Panc1 (cell line): ENCODE measurements around the gene SPINK14. TPM values are rescaled to one million over a fixed set of nuclear protein-coding genes. Genes with fewer than 3 reads are reported as not detected.

Experiments used
- ATAC-seq: fragments of 200-7000 bp; cut with Tn5 transposase; 2 replicates; pipeline ENCODE4 v1.9.1; 2020; ENCODE audit warnings: mild to moderate bottlenecking, moderate library complexity
- BruUV-seq: library from RNA; stranded (reverse); fragments of 400-500 nt; replicated peaks from 2 replicates; lab custom pipeline; 2021; lab: Mats Ljungman, UMichigan
- CTCF ChIA-PET: fragments of 300-600 bp; sonication (Branson Sonifier 250); formaldehyde crosslinking; loops from one replicate; lab custom pipeline; 2022; ENCODE audit warnings: antibody characterized with exemption; lab: Charles Lee
- POLR2A ChIA-PET: fragments of 300-600 bp; sonication (Branson Sonifier 250); formaldehyde crosslinking; loops from one replicate; lab custom pipeline; 2022; ENCODE audit warnings: antibody characterized with exemption; lab: Charles Lee
- DNase-seq: peaks from one replicate; pipeline ENCODE4 v3.0.0-alpha.2; 2010; ENCODE audit warnings: low read depth, low spot score
- H3K27ac ChIP-seq: 2 replicates; pipeline ENCODE4 v1.5.1; 2011; ENCODE audit warnings: mild to moderate bottlenecking, low read length, inconsistent platforms
- H3K27me3 ChIP-seq: fragments of 200-500 bp; sonication (Bioruptor generic); 2 replicates; pipeline ENCODE4 v1.6.0; 2014; ENCODE audit warnings: low read length, inconsistent platforms; ENCODE audit not compliant: control insufficient read depth, insufficient read depth
- H3K36me3 ChIP-seq: fragments of 200-500 bp; sonication (Bioruptor generic); 2 replicates; pipeline ENCODE4 v1.5.1; 2014; ENCODE audit warnings: inconsistent platforms, mild to moderate bottlenecking, low read length, moderate library complexity; ENCODE audit not compliant: control insufficient read depth, insufficient read depth
- H3K4me1 ChIP-seq: 2 replicates; pipeline ENCODE4 v1.5.1; 2011; ENCODE audit warnings: inconsistent platforms, mild to moderate bottlenecking, low read length, moderate library complexity; ENCODE audit not compliant: control insufficient read depth, insufficient read depth
- H3K4me3 ChIP-seq, 2 experiments: 2 replicates each; pipeline ENCODE4 v1.5.1; 2011 to 2012; ENCODE audit warnings: low read depth in 2 of 2, low read length in 2 of 2, mild to moderate bottlenecking in 2 of 2, inconsistent platforms in 1 of 2, moderate library complexity in 1 of 2
- H3K9me3 ChIP-seq: fragments of 200-500 bp; sonication (Bioruptor generic); 2 replicates; pipeline ENCODE4 v1.5.1; 2014; ENCODE audit warnings: low read depth, mild to moderate bottlenecking, inconsistent platforms, low read length, moderate library complexity; ENCODE audit not compliant: control insufficient read depth, insufficient read depth
- CTCF ChIP-seq: fragments of 450-650 bp; IDR thresholded peaks from 2 replicates; pipeline ENCODE4 v1.5.1; 2017; ENCODE audit warnings: mild to moderate bottlenecking
- POLR2AphosphoS5 ChIP-seq: IDR thresholded peaks from 2 replicates; pipeline ENCODE4 v1.6.1; 2012; ENCODE audit warnings: mild to moderate bottlenecking, low read depth, low read length, moderate library complexity
- REST ChIP-seq, 2 experiments: IDR thresholded peaks; 2 replicates each; pipeline ENCODE4 v1.6.1; 2011 to 2012; ENCODE audit warnings: low read depth in 2 of 2, control low read depth in 1 of 2, low read length in 1 of 2, mild to moderate bottlenecking in 1 of 2, moderate library complexity in 1 of 2; ENCODE audit not compliant: insufficient read depth in 1 of 2
- SIN3A ChIP-seq: IDR thresholded peaks from 2 replicates; pipeline ENCODE4 v1.6.1; 2012; ENCODE audit warnings: low read depth, mild to moderate bottlenecking, low read length, moderate library complexity, borderline replicate concordance; ENCODE audit not compliant: insufficient read depth
- TCF7L2 ChIP-seq: IDR thresholded peaks from 2 replicates; pipeline ENCODE4 v1.6.1; 2011; ENCODE audit warnings: mild to moderate bottlenecking, low read depth, low read length, inconsistent platforms
- in situ Hi-C: cut with HindIII; loops from 2 replicates; pipeline ENCODE4 v1.10.0; 2016; ENCODE audit warnings: low sequenced_read_pairs, low pct_unique_long_range_greater_than_20kb
- intact Hi-C: fragments of 100-400 bp; cut with micrococcal nuclease; formaldehyde crosslinking; loops from one replicate; pipeline ENCODE4 v1.10.0; 2022; ENCODE audit not compliant: unreplicated experiment
- total RNA-seq: library from RNA; stranded (reverse); gene quantifications from one replicate; pipeline ENCODE4 v1.2.1, GENCODE V29; 2021; ENCODE audit not compliant: unreplicated experiment

Gene SPINK14
- total RNA-seq, 1 experiment from 2014 or later: not detected

- POLR2A ChIA-PET: no interaction called here
- no peak overlapping the region for H3K4me3 ChIP-seq
- no TSS peak for BruUV-seq
- no peak overlapping the region for H3K27ac ChIP-seq
- intact Hi-C loops: no loop called here
- CTCF ChIA-PET: no interaction called here
- TF ChIP-seq SIN3A (no peak), TCF7L2 (no peak), CTCF (no peak), REST (IDR thresholded peaks at IDR 0.05; ENCODE audit: insufficient read depth in 1 of 2, low read depth in 2 of 2, low read length in 1 of 2) (no peak), POLR2AphosphoS5 (no peak)
- no peaks in the 10 kb centered on the region for H3K27me3 ChIP-seq
- ATAC-seq (no peak), DNase-seq (no peak)
- no peaks in the 10 kb centered on the region for H3K4me1 ChIP-seq
- no peaks in the 10 kb centered on the region for H3K36me3 ChIP-seq
- no peaks in the 10 kb centered on the region for H3K9me3 ChIP-seq
- in situ Hi-C loops: no loop called here
Measured at GRCh38 chr5:148193202-148193601, 24.9 kb downstream of the SPINK14 start.

GRCh38 chr5:148201151-148201550, 32.8 kb downstream of the SPINK14 start:
- in situ Hi-C loops (no loop called here), intact Hi-C loops (no loop called here)
- H3K27me3 ChIP-seq: no peaks in the 10 kb centered on the region
- no peak for TF ChIP-seq REST (IDR thresholded peaks at IDR 0.05; ENCODE audit: insufficient read depth in 1 of 2, low read depth in 2 of 2, low read length in 1 of 2)
- no peak for TF ChIP-seq TCF7L2
- no peak for TF ChIP-seq SIN3A
- TF ChIP-seq CTCF: no peak
- TF ChIP-seq POLR2AphosphoS5: no peak
- no TSS peak for BruUV-seq
- CTCF ChIA-PET: no interaction called here
- no peak overlapping the region for H3K4me3 ChIP-seq
- POLR2A ChIA-PET: no interaction called here
- ATAC-seq (no peak), DNase-seq (no peak)
- H3K36me3 ChIP-seq: no peaks in the 10 kb centered on the region
- H3K4me1 ChIP-seq: no peaks in the 10 kb centered on the region
- no peaks in the 10 kb centered on the region for H3K9me3 ChIP-seq
- H3K27ac ChIP-seq: no peak overlapping the region
